ENCODE data around the gene AGPAT4.
"Not testable (repeated sequence)": the region's sequence is repeated elsewhere in the genome, so short reads cannot be mapped to it uniquely, and the experiment has no call there.

The AGPAT4 gene

DNA sequence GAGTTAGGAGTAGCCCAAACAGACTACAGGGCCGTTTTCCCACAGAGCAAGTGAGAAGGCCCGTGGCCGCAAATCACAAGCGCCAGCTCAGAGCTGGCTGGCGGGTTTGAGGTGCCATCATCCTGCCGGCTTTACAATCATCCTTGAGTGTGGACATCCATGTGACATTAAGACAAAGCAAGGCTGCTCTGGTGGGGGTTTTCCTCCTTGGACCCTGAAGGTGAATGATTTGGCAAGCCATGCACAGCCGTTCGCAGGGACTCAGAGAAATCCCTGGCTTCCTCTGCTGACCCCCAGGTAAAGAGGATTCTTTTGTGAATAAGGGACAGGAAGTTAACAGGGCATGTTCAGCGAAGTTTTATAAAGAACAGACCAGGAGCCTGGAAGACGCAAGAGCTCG is 137.2 kb downstream of the AGPAT4 start:
- DNase-seq: no peak

DNA sequence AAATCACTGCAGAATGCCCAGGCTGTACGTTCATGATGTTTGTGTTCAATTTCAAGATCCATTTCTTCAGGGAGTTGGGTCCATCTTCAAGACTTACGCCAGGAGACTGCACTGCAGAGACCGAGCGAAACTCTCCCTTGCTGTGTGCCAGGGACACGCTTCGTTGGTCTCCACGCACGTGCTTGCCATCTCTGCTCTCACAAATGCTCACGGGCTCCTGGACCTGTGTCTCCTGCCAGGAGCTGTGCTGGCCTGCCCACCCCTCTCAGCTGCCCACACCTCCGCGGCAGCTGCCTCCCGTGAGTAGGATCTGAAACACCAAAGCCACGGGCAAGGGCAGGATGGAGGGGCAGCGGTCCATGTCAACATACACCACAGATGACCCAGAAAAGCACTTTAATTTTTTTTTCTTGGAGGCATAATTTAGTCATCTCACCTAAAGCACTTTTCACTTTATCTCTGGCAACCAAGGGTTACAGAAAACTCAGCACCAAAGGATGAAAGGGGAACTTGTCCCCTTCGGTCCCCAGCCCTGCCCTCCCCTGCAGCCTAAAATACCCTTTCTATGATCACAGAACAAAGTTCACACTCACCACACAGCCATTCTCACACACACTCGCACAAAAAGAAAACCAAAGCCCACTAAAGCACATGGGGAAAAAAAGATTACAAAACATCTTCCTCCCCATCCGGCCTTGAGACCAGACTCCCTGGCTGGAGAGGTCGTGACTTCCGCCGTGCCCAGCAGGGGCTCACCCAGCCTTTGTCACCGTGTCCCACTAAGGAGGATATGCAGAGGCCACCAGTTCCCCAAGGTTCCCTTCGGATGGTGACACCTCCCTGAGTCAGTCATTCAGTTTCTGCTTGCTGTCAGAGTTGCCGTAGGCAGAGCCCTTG is 137.9 kb downstream of the AGPAT4 start:
- DNase-seq: no peak

- no peak for DNase-seq
These were observed 139.1 kb downstream of the AGPAT4 start for GRCh38 chr6:161134550-161135298.

DNA sequence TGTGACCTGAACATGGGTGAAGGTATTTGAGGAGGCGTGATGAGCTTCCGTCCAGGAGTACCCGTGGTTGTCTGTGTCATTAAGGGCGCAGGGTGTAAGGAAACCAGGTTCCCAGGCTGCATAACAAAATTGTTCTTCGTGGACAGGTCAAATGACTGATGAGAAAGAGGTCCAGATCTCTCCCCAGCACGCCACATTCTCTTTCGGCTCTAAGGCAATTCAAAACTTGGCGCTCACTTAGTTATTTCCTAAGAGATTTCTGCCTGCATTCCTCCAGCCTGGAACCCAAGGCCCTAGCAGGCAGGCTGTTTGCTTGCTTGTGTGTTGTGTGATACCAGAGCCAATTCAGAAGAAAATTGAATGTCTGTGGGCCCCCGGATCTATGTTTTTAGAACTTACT is 139.9 kb downstream of the AGPAT4 start:
- no peak for DNase-seq

- DNase-seq: no peak
These were observed 141.5 kb downstream of the AGPAT4 start for GRCh38 chr6:161132384-161132783.

DNA sequence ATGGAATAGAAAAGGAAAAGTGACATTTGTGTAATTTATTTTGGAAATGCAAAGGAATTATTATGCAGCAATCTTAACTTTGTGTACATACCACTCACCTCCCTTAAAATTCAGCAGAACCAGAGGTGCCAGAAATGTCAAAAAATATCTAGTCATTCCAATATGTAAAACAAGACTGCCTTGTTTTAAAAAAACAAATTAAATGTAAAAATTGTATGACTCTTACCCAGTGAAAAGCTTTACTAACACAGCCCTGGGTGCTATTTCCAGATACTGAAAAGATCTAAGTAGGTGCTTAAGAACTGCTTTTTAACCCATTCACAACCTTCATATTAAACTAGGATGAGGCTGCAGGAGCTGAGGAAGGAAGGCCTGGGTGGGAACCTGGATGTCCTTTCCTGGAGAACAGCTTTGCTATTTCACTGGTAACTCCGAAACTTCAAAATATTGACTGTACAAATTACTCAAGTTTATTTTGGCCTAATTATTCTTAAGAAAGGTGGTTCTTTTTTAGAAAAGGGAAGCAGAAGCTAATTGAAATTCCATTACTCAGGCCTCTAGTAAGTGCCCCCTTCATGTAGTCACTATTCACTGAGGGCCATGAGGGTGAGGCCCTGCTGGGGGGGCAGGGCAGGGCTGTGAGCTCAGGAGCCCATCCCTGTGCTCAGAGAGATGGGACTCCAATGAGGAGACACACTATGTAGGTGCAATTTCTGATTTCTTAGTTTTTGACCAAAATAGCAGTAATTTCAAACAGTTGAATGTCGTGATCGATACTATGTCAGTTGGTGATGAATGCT is 142.7 kb downstream of the AGPAT4 start:
- DNase-seq: no peak

- DNase-seq: no peak
These were observed 143.3 kb downstream of the AGPAT4 start for GRCh38 chr6:161130541-161130940.

DNA sequence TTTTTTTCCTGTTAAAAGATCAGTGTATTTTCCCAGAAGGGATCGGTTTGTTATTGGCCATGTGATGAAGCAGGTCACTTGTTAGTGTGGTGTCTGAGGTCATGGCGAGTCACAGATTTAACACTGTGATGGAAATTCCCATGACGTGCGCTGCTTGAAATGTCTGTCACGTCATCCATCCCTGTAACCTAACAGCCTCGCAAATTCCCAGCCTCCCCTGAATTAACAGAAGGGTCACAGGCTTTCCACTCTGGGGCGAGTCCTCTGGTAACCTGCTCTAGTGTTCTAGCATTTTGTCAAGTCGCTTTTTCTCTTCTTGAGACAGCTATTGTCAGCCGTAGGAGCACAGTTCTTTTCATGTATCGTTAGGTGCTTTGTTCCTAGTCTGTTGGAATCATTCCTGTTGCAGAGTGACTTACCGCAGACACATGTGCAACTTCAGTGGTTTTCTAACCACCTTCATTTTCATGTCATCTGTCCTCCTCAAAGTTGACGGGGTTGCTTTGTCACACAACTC is 145.1 kb downstream of the AGPAT4 start:
- DNase-seq: no peak

- no peak for DNase-seq
These were observed 145.6 kb downstream of the AGPAT4 start for GRCh38 chr6:161128230-161128629.

GRCh38 chr6:161127071-161127740 is 146.7 kb downstream of the AGPAT4 start:
- DNase-seq: no peak

- DNase-seq: no peak
These were observed 148.3 kb downstream of the AGPAT4 start for GRCh38 chr6:161125591-161125990.

- DNase-seq: not testable (repeated sequence)
These were observed 150.5 kb downstream of the AGPAT4 start for GRCh38 chr6:161123319-161123718.

DNA sequence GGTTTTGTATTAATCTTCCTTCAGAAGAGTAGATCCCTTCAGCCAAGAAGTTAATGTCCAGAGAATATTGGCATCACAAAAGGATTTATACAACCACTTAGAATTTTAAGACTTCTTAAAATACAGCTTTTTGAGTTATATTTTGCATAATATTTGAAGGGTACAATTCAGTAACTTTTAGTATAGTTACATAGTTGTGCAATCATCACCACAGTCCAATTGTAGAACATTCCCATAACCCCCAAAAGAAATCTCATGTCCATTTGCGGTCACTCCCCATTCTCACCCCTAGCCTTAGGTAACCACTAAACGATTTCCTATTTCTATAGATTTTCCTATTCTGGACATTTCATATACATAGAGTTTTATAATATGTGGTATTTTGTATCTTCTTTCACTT is 155.9 kb downstream of the AGPAT4 start:
- no peak for DNase-seq

DNA sequence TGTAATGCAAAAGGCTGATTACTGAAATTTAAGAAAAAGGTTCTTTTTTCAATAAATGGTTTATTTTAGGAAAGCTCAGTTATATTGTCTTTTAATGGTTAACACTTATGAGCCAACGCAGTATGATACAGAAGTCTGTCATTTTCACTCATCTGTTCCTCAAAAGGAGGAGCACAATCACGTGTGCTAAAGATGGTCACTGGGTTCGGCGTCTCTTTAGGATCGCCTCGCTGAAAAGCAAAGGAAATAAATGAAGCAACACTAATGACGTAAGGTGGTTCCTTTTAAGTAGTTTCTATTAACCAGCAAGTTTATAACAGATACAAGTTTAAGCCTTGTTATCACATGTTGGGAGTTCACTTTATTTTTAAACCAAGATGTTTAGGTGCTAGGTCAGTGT is 156.6 kb downstream of the AGPAT4 start:
- no peak for DNase-seq

DNA sequence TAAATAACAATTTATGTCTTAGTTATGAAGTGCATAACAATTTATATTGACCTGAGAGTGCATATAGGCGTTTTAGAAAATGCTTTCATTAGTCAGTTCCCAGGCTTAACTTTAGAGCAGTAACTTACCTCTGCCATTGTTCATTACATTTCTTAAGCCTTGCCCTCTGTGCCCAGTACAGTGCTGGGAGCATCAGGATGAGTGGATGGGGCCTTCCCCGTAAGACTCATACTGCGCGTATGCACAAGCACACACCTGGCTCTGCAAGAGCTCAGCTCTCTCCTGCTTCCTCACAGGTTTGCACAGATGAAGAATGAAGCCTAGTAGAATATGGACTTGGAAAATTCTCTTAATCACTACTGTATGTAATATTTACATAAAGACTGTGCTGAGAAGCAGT is 157.3 kb downstream of the AGPAT4 start:
- no peak for DNase-seq

- no peak for DNase-seq
These were observed 158.4 kb downstream of the AGPAT4 start for GRCh38 chr6:161115468-161115867.

DNA sequence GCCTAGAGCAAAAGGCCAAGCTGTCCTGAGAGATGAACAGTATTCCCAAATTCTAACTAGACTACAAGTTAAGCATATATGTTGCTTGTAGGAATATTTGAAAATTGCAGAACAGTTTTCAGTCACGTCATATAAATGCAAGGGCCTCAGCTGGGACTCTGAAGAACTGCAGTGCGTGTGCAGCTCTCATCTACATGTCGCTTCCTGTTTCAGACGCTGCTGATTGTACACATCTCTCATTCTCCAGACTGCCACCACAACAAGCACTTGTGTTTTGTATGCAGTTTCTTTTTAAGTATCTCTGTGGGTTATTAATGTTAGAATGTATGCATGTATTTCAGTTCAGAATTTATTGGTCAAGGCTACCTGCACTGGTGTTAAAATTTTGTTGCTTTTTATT is 162.6 kb downstream of the AGPAT4 start:
- DNase-seq: no peak

- DNase-seq: no peak
These were observed 163.7 kb downstream of the AGPAT4 start for GRCh38 chr6:161110028-161110779.

DNA sequence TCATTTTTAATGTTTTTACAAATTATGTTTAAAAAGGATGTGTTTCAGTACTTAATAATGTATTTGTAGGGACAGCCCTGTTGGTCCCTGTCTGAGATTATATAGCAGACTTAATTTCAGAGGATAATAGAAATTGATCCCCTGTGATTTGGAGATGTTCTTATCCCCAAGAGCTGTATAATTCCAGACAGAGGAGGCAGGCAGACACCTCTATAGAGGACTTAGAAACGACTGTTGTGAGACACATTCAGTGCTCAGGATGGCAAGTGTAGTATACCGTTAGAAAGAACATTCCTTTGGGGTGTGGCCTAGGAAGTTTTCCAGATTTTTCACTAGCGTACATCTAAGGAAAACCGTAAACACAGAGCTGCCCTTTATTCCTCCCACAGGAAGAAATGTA is 164.5 kb downstream of the AGPAT4 start:
- no peak for DNase-seq

DNA sequence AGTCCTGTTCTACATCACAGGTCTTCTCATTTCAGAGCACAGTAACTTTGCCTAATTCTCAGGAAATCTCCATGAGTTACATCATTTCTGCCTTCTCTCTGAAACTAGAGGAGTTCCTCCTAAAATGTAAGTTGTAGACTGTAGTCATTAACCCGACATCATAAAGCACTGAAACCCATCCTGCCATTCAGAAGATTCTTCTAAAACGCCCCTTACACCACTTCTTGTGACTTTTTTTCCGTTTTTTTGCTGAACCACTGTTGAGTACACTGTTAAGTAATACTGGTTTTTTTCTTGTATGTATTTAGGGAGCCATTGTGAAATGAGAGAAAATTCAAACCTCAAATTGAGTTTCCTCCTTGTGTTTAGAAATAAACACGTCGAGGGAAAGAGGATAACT is 164.9 kb downstream of the AGPAT4 start:
- no peak for DNase-seq
